PC-3 (cell line): ENCODE measurements around the gene KCNJ9.
"Not testable (repeated sequence)": the region's sequence is repeated elsewhere in the genome, so short reads cannot be mapped to it uniquely, and the experiment has no call there.

Source experiments
- EZH2 ChIP-seq: fragments of 300-600 bp; sonication (generic); IDR thresholded peaks from one replicate; pipeline ENCODE4 v1.6.1; 2017; ENCODE audit warnings: antibody characterized with exemption, mild to moderate bottlenecking, low read length; ENCODE audit not compliant: unreplicated experiment
- EZH2phosphoT487 ChIP-seq: fragments of 300-600 bp; sonication (generic); IDR thresholded peaks from 2 replicates; pipeline ENCODE4 v1.6.1; 2018; ENCODE audit warnings: mild to moderate bottlenecking, antibody characterized with exemption, low read length, borderline replicate concordance
- TF ChIP-seq, protein P1 (sequence below): fragments of 300-600 bp; sonication (generic); conservative IDR thresholded peaks from 2 replicates; pipeline ENCODE4 v1.5.1; 2017; ENCODE audit warnings: antibody characterized with exemption, low read depth, mild to moderate bottlenecking, low read length

DNA sequence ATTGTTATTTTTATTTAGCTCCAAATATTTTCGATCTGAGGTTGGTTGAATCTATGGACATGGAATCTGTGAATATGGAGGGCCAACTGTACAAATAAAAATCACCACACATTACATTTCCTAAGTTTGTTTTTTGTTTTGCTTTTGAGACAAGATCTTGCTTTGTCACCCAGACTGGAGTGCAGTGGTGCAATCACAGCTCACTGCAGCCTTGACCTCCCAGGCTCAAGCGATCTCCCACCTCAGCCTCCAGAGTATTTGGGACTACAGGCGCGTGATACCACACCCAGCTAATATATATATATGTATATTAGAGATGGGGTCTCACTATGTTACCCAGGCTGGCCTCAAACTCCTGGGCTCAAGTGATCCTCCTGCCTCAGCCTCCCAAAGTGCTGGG is 45.0 kb downstream of the KCNJ9 start:
- not testable (repeated sequence) for TF ChIP-seq EZH2, EZH2phosphoT487
- TF ChIP-seq, protein P1, sequence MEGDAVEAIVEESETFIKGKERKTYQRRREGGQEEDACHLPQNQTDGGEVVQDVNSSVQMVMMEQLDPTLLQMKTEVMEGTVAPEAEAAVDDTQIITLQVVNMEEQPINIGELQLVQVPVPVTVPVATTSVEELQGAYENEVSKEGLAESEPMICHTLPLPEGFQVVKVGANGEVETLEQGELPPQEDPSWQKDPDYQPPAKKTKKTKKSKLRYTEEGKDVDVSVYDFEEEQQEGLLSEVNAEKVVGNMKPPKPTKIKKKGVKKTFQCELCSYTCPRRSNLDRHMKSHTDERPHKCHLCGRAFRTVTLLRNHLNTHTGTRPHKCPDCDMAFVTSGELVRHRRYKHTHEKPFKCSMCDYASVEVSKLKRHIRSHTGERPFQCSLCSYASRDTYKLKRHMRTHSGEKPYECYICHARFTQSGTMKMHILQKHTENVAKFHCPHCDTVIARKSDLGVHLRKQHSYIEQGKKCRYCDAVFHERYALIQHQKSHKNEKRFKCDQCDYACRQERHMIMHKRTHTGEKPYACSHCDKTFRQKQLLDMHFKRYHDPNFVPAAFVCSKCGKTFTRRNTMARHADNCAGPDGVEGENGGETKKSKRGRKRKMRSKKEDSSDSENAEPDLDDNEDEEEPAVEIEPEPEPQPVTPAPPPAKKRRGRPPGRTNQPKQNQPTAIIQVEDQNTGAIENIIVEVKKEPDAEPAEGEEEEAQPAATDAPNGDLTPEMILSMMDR = not testable (repeated sequence)
